Fibroblast of upper back skin (primary cell): ENCODE results near the gene FNDC8.
"Not testable (repeated sequence)": the region's sequence is repeated elsewhere in the genome, so short reads cannot be mapped to it uniquely, and the experiment has no call there.

Source experiments
- DNase-seq: peaks from one replicate; pipeline ENCODE4 v3.0.0-alpha.2; 2013

The FNDC8 gene

GRCh38 chr17:35097776-35098175 lies 23.6 kb upstream of the FNDC8 start:
- no peak for DNase-seq

GRCh38 chr17:35099908-35100307 lies 21.5 kb upstream of the FNDC8 start:
- no peak for DNase-seq

- no peak for DNase-seq
These were observed 20.4 kb upstream of the FNDC8 start for GRCh38 chr17:35101036-35101435.

GRCh38 chr17:35101725-35102124 lies 19.7 kb upstream of the FNDC8 start:
- DNase-seq: no peak

GRCh38 chr17:35103271-35103670 lies 18.1 kb upstream of the FNDC8 start:
- no peak for DNase-seq

- no peak for DNase-seq
These were observed 16.5 kb upstream of the FNDC8 start for GRCh38 chr17:35104844-35105450.

GRCh38 chr17:35110791-35111190 lies 10.6 kb upstream of the FNDC8 start:
- not testable (repeated sequence) for DNase-seq

- no peak for DNase-seq
These were observed 4.6 kb upstream of the FNDC8 start for GRCh38 chr17:35116845-35117244.

GRCh38 chr17:35117984-35118383 lies 3.4 kb upstream of the FNDC8 start:
- peak; percentile 28 for DNase-seq

GRCh38 chr17:35119370-35120165 lies 1.8 kb upstream of the FNDC8 start, which contains the start of gene RAD51D:
Gene RAD51D (minus strand): TSS chr17:35119860. CDS start chr17:35119613, 247 bp downstream.
- peak; percentile 67 for DNase-seq

GRCh38 chr17:35127751-35128514 lies 6.5 kb downstream of the FNDC8 start:
- peak; percentile 88 for DNase-seq

- DNase-seq: peak; percentile 19
These were observed 7.9 kb downstream of the FNDC8 start for GRCh38 chr17:35129154-35129972.

GRCh38 chr17:35129973-35130351 lies 8.5 kb downstream of the FNDC8 start:
- DNase-seq: no peak

- DNase-seq: no peak
These were observed 9.0 kb downstream of the FNDC8 start for GRCh38 chr17:35130392-35130791.

GRCh38 chr17:35132099-35132498 lies 10.7 kb downstream of the FNDC8 start:
- DNase-seq: no peak

- no peak for DNase-seq
These were observed 11.6 kb downstream of the FNDC8 start for GRCh38 chr17:35132816-35133550.

- DNase-seq: no peak
These were observed 13.9 kb downstream of the FNDC8 start for GRCh38 chr17:35135322-35135721.

- DNase-seq: no peak
These were observed 16.8 kb downstream of the FNDC8 start for GRCh38 chr17:35138218-35138617.

- DNase-seq: peak; percentile 75
These were observed 20.5 kb downstream of the FNDC8 start, which contains the start of gene NLE1 for GRCh38 chr17:35141681-35142466. Gene NLE1 (minus strand): TSS chr17:35142303. CDS start chr17:35142275, 28 bp downstream.

- DNase-seq: no peak
These were observed 21.0 kb downstream of the FNDC8 start for GRCh38 chr17:35142467-35142796.

- DNase-seq: no peak
These were observed 23.4 kb downstream of the FNDC8 start for GRCh38 chr17:35144840-35145239.
